ENCODE results near the gene PEMT. TPM values are rescaled to one million over a fixed set of nuclear protein-coding genes. Genes with fewer than 3 reads are reported as not detected.

PEMT gene
- total and polyA plus RNA-seq, 2 of the 4 experiments (the other 2 are of a cell fraction) = 23.3 to 49.5 TPM

DNA sequence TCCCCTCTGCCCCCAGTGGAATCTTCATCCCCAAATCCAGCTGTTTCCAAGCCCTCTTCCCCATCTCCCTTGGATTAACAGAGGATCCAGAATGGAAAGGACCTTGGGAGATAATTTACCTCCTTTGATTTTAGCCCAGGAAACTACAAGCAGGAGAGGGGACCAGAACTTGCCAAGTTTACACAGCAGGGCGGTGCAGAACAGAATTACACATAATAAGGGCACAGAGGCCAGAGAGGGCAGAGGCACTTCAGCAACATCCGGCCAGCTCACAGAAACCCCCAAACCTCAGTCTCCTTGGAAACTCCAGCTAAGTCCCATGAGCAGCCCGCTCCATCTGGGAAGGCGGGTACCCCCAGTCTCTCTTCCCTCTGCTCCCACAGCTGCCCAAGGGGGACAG, 27.2 kb downstream of the PEMT start:
- no peak overlapping the region for H2AK9ac ChIP-seq (replicated peaks; ENCODE audit: low read depth, low read length, poor library complexity)
- H4K5ac ChIP-seq (ENCODE audit: low read depth, low read length) = no peak overlapping the region
- DNase-seq (no peak), ATAC-seq (ENCODE audit: low read depth) (no peak)
- no peak overlapping the region for H2AK5ac ChIP-seq (ENCODE audit: low read depth, low read length)
- dilution Hi-C loops (cut with HindIII; ENCODE audit: low sequenced_read_pairs, unreplicated experiment) = no loop called here
- no peaks in the 10 kb centered on the region for H3K36me3 ChIP-seq (ENCODE audit: control insufficient read depth, insufficient read depth, low read length)
- H3K27ac ChIP-seq (ENCODE audit: insufficient read depth, low read length) = no peak overlapping the region
- no peak overlapping the region for H2AFZ ChIP-seq (replicated peaks; ENCODE audit: low read length, poor library complexity)
- H3K9ac ChIP-seq (ENCODE audit: low read depth, low read length) = no peak overlapping the region
- no peak overlapping the region for H3K18ac ChIP-seq (ENCODE audit: low read depth, low read length)
- no peak overlapping the region for H4K8ac ChIP-seq (ENCODE audit: low read depth in 2 of 2, low read length in 2 of 2)
- in situ Hi-C loops (cut with MboI; ENCODE audit: low sequenced_read_pairs) = no loop called here
- intact Hi-C loops (cut with micrococcal nuclease) = no loop called here
- no CpG with 5 or more reads among the region's 4 CpGs for WGBS, 2 experiments (ENCODE audit: extremely low coverage in 2 of 2, insufficient read length in 1 of 2)
- ChIA-PET POLR2A (ENCODE audit: unreplicated experiment) (interaction anchor here (0.5 kb wide), 1 partner anchor 63 kb away, joined by 6 read pairs; no protein-coding TSS in a partner anchor), CTCF (no interaction called here)
- H3K4me2 ChIP-seq (ENCODE audit: low read depth, low read length) = no peak overlapping the region
- no peak overlapping the region for H4K91ac ChIP-seq (ENCODE audit: insufficient read depth, low read depth, low read length)
- no peak overlapping the region for H3K4me3 ChIP-seq (ENCODE audit: insufficient read depth, low read depth, low read length)
- H2BK5ac ChIP-seq (ENCODE audit: low read depth, low read length, poor library complexity, severe bottlenecking) = no peak overlapping the region
- H3K4ac ChIP-seq (ENCODE audit: low read depth, low read length) = no peak overlapping the region
- no TSS peak for BruUV-seq (replicated peaks)
- no peaks in the 10 kb centered on the region for H3K9me3 ChIP-seq (ENCODE audit: control insufficient read depth, insufficient read depth, low read length)
- no peak overlapping the region for H3K56ac ChIP-seq (ENCODE audit: extremely low read depth, insufficient read depth, low read length)
- no peak for TF ChIP-seq USF2 (IDR thresholded peaks at IDR 0.05; ENCODE audit: low read depth, low read length)
- no peak for TF ChIP-seq RCOR1 (IDR thresholded peaks at IDR 0.05; ENCODE audit: insufficient replicate concordance, low read length)
- TF ChIP-seq MAZ (IDR thresholded peaks at IDR 0.05; ENCODE audit: borderline replicate concordance, low read depth, low read length) = no peak
- TF ChIP-seq CEBPB (IDR thresholded peaks at IDR 0.05; ENCODE audit: low read depth, low read length) = no peak
- H2BK15ac ChIP-seq (ENCODE audit: low read depth, low read length) = no peak overlapping the region
- peaks cover 18% of the 10 kb centered on the region; the same call in 1 of the 2 replicates for H4K20me1 ChIP-seq (ENCODE audit: insufficient read depth, low read length)
- H3K9me1 ChIP-seq (ENCODE audit: insufficient read depth, low read length) = no peaks in the 10 kb centered on the region; the same call in 1 of the 2 replicates
- peaks cover 2% of the 10 kb centered on the region; the same call in 1 of the 2 replicates for H3K4me1 ChIP-seq (ENCODE audit: control insufficient read depth, insufficient read depth, low read length)
- H3K23ac ChIP-seq (ENCODE audit: low read depth, low read length) = no peak overlapping the region
- no peaks in the 10 kb centered on the region; a peak in 1 of 4 replicates for H3K79me1 ChIP-seq (ENCODE audit: low read depth in 1 of 2, low read length in 2 of 2)
- H2BK120ac ChIP-seq (ENCODE audit: low read depth, low read length) = no peak overlapping the region
- H3K27me3 ChIP-seq (ENCODE audit: control insufficient read depth, insufficient read depth, low read length) = no peaks in the 10 kb centered on the region
- H3K14ac ChIP-seq (replicated peaks; ENCODE audit: low read depth, low read length) = no peak overlapping the region
- H2BK20ac ChIP-seq (ENCODE audit: low read depth, low read length) = no peak overlapping the region

Data from IMR-90 (cell line).